ENCODE data around the gene USP17L15. TPM values are rescaled to one million over a fixed set of nuclear protein-coding genes. Genes with fewer than 3 reads are reported as not detected.
"Not testable (repeated sequence)": the region's sequence is repeated elsewhere in the genome, so short reads cannot be mapped to it uniquely, and the experiment has no call there.

USP17L15 gene
- not detected in 2 replicates for total RNA-seq (2014; rRNA removed; shearing (Covaris generic); ENCODE audit: low replicate concordance)

GRCh38 chr4:9234085-9234484, at the start of gene USP17L15:
USP17L15 (plus strand) TSS chr4:9234385; CDS start chr4:9234385, 0 bp downstream.
- DNase-seq (ENCODE audit: low read depth); in situ Hi-C loops (cut with HindIII; ENCODE audit: low pct_unique_long_range_greater_than_20kb, low sequenced_read_pairs): not testable (repeated sequence)

GRCh38 chr4:9210357-9210756, 23.8 kb upstream of the USP17L15 start, which contains the start of gene USP17L10:
USP17L10 (plus strand) TSS chr4:9210657; CDS start chr4:9210657, 0 bp downstream.
- DNase-seq (ENCODE audit: low read depth); in situ Hi-C loops (cut with HindIII; ENCODE audit: low pct_unique_long_range_greater_than_20kb, low sequenced_read_pairs): not testable (repeated sequence)

GRCh38 chr4:9214701-9215100, 19.5 kb upstream of the USP17L15 start:
- in situ Hi-C loops (cut with HindIII; ENCODE audit: low pct_unique_long_range_greater_than_20kb, low sequenced_read_pairs); DNase-seq (ENCODE audit: low read depth): not testable (repeated sequence)

GRCh38 chr4:9215105-9215504, 19.1 kb upstream of the USP17L15 start, which contains the start of gene USP17L11:
USP17L11 (plus strand) TSS chr4:9215405; CDS start chr4:9215405, 0 bp downstream.
- DNase-seq (ENCODE audit: low read depth): not testable (repeated sequence)

GRCh38 chr4:9219852-9220251, 14.3 kb upstream of the USP17L15 start, which contains the start of gene USP17L12:
USP17L12 (plus strand) TSS chr4:9220152; CDS start chr4:9220152, 0 bp downstream.
- DNase-seq (ENCODE audit: low read depth); in situ Hi-C loops (cut with HindIII; ENCODE audit: low pct_unique_long_range_greater_than_20kb, low sequenced_read_pairs): not testable (repeated sequence)

More at GRCh38 chr4:9215105-9215504, 19.1 kb upstream of the USP17L15 start, which contains the start of gene USP17L11:
- in situ Hi-C loops (cut with HindIII; ENCODE audit: low pct_unique_long_range_greater_than_20kb, low sequenced_read_pairs): not testable (repeated sequence)

GRCh38 chr4:9224596-9224995, 9.6 kb upstream of the USP17L15 start, which contains the start of gene USP17L13:
USP17L13 (plus strand) TSS chr4:9224896; CDS start chr4:9224896, 0 bp downstream.
- in situ Hi-C loops (cut with HindIII; ENCODE audit: low pct_unique_long_range_greater_than_20kb, low sequenced_read_pairs): not testable (repeated sequence)

GRCh38 chr4:9230249-9230648, 3.9 kb upstream of the USP17L15 start:
- in situ Hi-C loops (cut with HindIII; ENCODE audit: low pct_unique_long_range_greater_than_20kb, low sequenced_read_pairs); DNase-seq (ENCODE audit: low read depth): not testable (repeated sequence)

More at GRCh38 chr4:9224596-9224995, 9.6 kb upstream of the USP17L15 start, which contains the start of gene USP17L13:
- DNase-seq (ENCODE audit: low read depth): not testable (repeated sequence)

GRCh38 chr4:9238461-9238860, 4.3 kb downstream of the USP17L15 start:
- in situ Hi-C loops (cut with HindIII; ENCODE audit: low pct_unique_long_range_greater_than_20kb, low sequenced_read_pairs); DNase-seq (ENCODE audit: low read depth): not testable (repeated sequence)

GRCh38 chr4:9243579-9243978, 9.4 kb downstream of the USP17L15 start, which contains the start of gene USP17L17:
USP17L17 (plus strand) TSS chr4:9243879; CDS start chr4:9243879, 0 bp downstream.
- in situ Hi-C loops (cut with HindIII; ENCODE audit: low pct_unique_long_range_greater_than_20kb, low sequenced_read_pairs); DNase-seq (ENCODE audit: low read depth): not testable (repeated sequence)

- in situ Hi-C loops (cut with HindIII; ENCODE audit: low pct_unique_long_range_greater_than_20kb, low sequenced_read_pairs); DNase-seq (ENCODE audit: low read depth): not testable (repeated sequence)
These were observed 13.9 kb downstream of the USP17L15 start, which contains the start of gene USP17L18 for GRCh38 chr4:9247953-9248680. USP17L18 (plus strand) TSS chr4:9248630; CDS start chr4:9248630, 0 bp downstream.

- DNase-seq (ENCODE audit: low read depth); in situ Hi-C loops (cut with HindIII; ENCODE audit: low pct_unique_long_range_greater_than_20kb, low sequenced_read_pairs): not testable (repeated sequence)
These were observed 18.9 kb downstream of the USP17L15 start, which contains the start of gene USP17L19 for GRCh38 chr4:9253078-9253477. USP17L19 (plus strand) TSS chr4:9253378; CDS start chr4:9253378, 0 bp downstream.

GRCh38 chr4:9257824-9258223, 23.6 kb downstream of the USP17L15 start, which contains the start of gene USP17L20:
USP17L20 (plus strand) TSS chr4:9258124; CDS start chr4:9258124, 0 bp downstream.
- DNase-seq (ENCODE audit: low read depth); in situ Hi-C loops (cut with HindIII; ENCODE audit: low pct_unique_long_range_greater_than_20kb, low sequenced_read_pairs): not testable (repeated sequence)

GRCh38 chr4:9262572-9262971, 28.4 kb downstream of the USP17L15 start, which contains the start of gene USP17L21:
USP17L21 (plus strand) TSS chr4:9262872; CDS start chr4:9262872, 0 bp downstream.
- in situ Hi-C loops (cut with HindIII; ENCODE audit: low pct_unique_long_range_greater_than_20kb, low sequenced_read_pairs); DNase-seq (ENCODE audit: low read depth): not testable (repeated sequence)

- in situ Hi-C loops (cut with HindIII; ENCODE audit: low pct_unique_long_range_greater_than_20kb, low sequenced_read_pairs); DNase-seq (ENCODE audit: low read depth): not testable (repeated sequence)
These were observed 33.1 kb downstream of the USP17L15 start, which contains the start of gene USP17L22 for GRCh38 chr4:9267319-9267718. USP17L22 (plus strand) TSS chr4:9267619; CDS start chr4:9267619, 0 bp downstream.

- in situ Hi-C loops (cut with HindIII; ENCODE audit: low pct_unique_long_range_greater_than_20kb, low sequenced_read_pairs); DNase-seq (ENCODE audit: low read depth): not testable (repeated sequence)
These were observed 37.5 kb downstream of the USP17L15 start for GRCh38 chr4:9271719-9272118.

All from Caki2 (cell line).